ENCODE results near the gene FAM47E. TPM values are rescaled to one million over a fixed set of nuclear protein-coding genes. Genes with fewer than 3 reads are reported as not detected.

FAM47E gene
- total and polyA plus RNA-seq, 7 donors: 1.2 to 4.6 (median 2.5) TPM

DNA sequence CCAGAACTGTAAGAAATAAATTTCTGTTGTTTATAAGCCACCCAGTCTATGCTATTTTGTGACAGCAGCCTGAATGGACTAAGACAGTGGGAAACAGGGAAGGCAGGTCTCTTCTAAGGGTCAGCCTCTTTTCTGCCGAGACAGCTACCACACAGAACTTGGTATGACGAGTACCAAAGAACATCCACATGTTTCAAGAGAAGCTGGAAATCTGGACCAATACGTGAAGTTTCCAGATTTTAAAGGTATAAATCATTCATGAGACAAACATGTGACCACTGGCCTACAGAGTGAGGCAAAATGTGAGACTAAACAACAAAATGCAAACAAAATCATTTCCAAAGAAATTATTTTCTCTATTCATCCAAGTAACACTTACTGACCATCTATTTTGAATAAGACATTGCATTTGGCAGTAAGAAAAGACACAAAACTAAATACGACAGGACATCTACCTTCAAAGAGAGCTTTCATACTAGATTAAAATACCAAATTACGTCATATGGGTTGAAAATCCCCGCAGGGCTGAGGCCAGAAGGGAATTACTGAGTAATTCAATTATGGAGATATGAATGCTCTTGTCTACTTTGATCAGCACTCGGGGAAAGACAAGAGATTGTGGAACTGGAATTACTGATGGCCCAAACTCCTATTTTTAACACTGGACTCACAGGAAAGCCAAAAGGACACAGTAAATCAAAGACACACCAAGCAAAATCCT lies 45.1 kb upstream of the FAM47E start:
- DNase-seq: no peak
- H3K4me3 ChIP-seq: peak overlapping the region; percentile 95
- TF ChIP-seq, protein P1, sequence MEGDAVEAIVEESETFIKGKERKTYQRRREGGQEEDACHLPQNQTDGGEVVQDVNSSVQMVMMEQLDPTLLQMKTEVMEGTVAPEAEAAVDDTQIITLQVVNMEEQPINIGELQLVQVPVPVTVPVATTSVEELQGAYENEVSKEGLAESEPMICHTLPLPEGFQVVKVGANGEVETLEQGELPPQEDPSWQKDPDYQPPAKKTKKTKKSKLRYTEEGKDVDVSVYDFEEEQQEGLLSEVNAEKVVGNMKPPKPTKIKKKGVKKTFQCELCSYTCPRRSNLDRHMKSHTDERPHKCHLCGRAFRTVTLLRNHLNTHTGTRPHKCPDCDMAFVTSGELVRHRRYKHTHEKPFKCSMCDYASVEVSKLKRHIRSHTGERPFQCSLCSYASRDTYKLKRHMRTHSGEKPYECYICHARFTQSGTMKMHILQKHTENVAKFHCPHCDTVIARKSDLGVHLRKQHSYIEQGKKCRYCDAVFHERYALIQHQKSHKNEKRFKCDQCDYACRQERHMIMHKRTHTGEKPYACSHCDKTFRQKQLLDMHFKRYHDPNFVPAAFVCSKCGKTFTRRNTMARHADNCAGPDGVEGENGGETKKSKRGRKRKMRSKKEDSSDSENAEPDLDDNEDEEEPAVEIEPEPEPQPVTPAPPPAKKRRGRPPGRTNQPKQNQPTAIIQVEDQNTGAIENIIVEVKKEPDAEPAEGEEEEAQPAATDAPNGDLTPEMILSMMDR (IDR thresholded peaks at IDR 0.05): no peak
- H3K4me1 ChIP-seq: peaks cover 96% of the 10 kb centered on the region
- H3K27ac ChIP-seq: peak overlapping the region; percentile 97
- H3K9me3 ChIP-seq: no peaks in the 10 kb centered on the region
- no peaks in the 10 kb centered on the region for H3K36me3 ChIP-seq (ENCODE audit: insufficient read depth in 1 of 2, low read depth in 1 of 2)
- 17 to 34% (median 21%) methylated on average over 7 of the region's 7 CpGs for WGBS, 3 donors
- ATAC-seq: no peak
- no peaks in the 10 kb centered on the region for H3K27me3 ChIP-seq (ENCODE audit: insufficient read depth in 3 of 3, low read length in 2 of 3)
- intact Hi-C loops (cut with DNase I): loop anchor here in 1 of 2 donors (5.0 kb wide), 1 partner anchor 36 kb away; no protein-coding TSS in a partner anchor

DNA sequence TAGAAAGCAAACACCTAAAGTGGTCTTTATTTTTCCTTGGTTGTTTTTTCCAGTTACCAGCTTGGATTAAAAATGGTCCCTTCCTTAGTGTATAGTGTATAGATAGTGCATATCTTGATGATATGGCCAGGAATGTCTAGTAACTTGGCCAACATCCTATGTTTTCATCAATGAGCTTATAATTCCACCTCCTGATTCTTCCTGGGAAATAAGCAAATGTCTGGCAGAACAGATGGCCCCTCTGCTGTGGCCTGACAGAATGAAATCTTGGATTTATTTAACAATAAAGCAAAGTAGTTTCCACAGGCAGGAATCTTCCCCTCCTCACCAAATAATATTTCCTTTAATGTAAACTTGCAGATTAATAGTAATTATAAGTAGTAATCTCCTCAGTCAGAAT lies 44.0 kb upstream of the FAM47E start:
- H3K4me1 ChIP-seq: peaks cover 85% of the 10 kb centered on the region
- ATAC-seq: no peak
- H3K27ac ChIP-seq: peak overlapping the region; percentile 97
- peak overlapping the region; percentile 95 for H3K4me3 ChIP-seq
- H3K27me3 ChIP-seq (ENCODE audit: insufficient read depth in 3 of 3, low read length in 2 of 3): no peaks in the 10 kb centered on the region
- no peaks in the 10 kb centered on the region for H3K36me3 ChIP-seq (ENCODE audit: insufficient read depth in 1 of 2, low read depth in 1 of 2)
- intact Hi-C loops (cut with DNase I): loop anchor here in 1 of 2 donors (5.0 kb wide), 1 partner anchor 35 kb away; no protein-coding TSS in a partner anchor
- no peaks in the 10 kb centered on the region for H3K9me3 ChIP-seq
- DNase-seq: no peak
- TF ChIP-seq, protein P1 (IDR thresholded peaks at IDR 0.05): no peak

DNA sequence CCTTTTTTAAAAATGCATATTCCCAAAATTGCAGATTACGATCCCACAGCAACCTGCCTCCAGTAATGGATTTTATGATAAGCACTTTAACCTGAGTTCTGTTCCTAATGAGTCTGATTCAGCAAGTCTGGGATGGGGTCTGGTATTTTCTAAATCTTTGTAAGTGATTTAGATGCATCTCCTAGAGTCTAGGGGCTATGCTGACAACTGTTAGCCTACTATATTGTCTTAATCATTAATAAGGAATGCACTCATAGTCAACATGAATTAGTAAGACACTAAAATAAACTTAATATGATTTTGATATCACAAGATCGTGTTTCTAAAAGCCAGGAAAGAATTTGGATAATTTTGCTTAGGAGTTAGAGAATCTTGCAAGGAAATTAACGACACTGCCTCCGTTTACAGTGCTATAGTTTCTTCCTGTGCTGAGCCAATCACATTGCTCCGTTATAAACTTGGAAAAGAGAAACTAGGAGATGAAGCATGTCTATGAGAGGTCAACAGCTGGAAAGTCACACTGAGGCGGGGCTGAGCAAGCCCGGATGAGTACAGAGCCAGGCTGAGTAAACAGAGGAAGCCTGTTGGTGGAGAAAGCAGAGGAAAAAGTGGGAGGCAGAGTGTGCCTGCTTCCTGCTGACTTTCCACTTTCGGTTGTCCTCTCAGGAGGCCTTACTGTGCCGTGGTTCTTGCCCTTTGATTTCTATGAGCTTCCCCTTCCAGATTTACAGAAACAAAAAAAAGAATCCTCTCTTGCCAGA lies 43.3 kb upstream of the FAM47E start:
- ATAC-seq (peak; percentile 82 to 88 (median 85)), DNase-seq (peak; percentile 80 to 88)
- Histone ChIP-seq H3K9me3 (no peaks in the 10 kb centered on the region), H3K4me1 (peaks cover 78% of the 10 kb centered on the region), H3K4me3 (peak overlapping the region; percentile 95), H3K27ac (peak overlapping the region; percentile 97), H3K36me3 (ENCODE audit: insufficient read depth in 1 of 2, low read depth in 1 of 2) (no peaks in the 10 kb centered on the region), H3K27me3 (ENCODE audit: insufficient read depth in 3 of 3, low read length in 2 of 3) (no peaks in the 10 kb centered on the region)
- TF ChIP-seq, protein P1 (IDR thresholded peaks at IDR 0.05): no peak
- 9 to 10% (median 9%) methylated on average over 9 of the region's 9 CpGs for WGBS, 3 donors
- intact Hi-C loops (cut with DNase I): loop anchor here in 1 of 2 donors (5.0 kb wide), 1 partner anchor 34 kb away; no protein-coding TSS in a partner anchor

DNA sequence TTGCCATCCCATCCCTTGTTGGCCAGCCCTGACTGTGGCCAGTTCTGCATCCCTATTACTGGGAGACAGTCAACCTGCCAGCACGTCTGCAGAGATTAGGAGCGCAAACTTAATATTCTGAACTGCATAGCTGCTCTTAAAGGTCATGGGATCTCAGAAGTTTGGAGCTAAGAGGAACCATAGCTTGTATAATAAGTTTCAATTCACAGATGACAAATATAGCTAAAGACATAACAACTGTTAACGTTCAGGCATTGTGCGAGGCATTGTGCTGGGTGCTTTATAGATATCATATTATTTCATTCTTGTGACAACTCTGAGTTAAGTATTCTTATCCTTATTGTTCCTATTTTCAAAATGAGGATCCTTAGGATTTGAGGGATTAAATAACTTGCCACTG lies 41.6 kb upstream of the FAM47E start:
- intact Hi-C loops (cut with DNase I): loop anchor here (5.0 kb wide), 3 partner anchors 32 to 97 kb away; partner anchors contain the start of genes NUP54 (in 1 of the 2) and STBD1 (in 1 of the 2)
- WGBS, 3 donors: 32 to 45% (median 33%) methylated on average over 4 of the region's 4 CpGs
- TF ChIP-seq, protein P1 (IDR thresholded peaks at IDR 0.05): no peak
- Histone ChIP-seq H3K36me3 (ENCODE audit: insufficient read depth in 1 of 2, low read depth in 1 of 2) (no peaks in the 10 kb centered on the region), H3K4me3 (peak overlapping the region; percentile 95), H3K4me1 (peaks cover 71% of the 10 kb centered on the region), H3K27me3 (ENCODE audit: insufficient read depth in 3 of 3, low read length in 2 of 3) (no peaks in the 10 kb centered on the region), H3K27ac (peak overlapping the region; percentile 97), H3K9me3 (no peaks in the 10 kb centered on the region)
- ATAC-seq (no peak), DNase-seq (no peak)
